GM04504 (cell line): Measurements from ENCODE around the gene MTTP.

Experiments used
- DNase-seq: peaks from one replicate; pipeline ENCODE4 v3.0.0-alpha.2; 2012; ENCODE audit warnings: low read depth

MTTP gene

DNA sequence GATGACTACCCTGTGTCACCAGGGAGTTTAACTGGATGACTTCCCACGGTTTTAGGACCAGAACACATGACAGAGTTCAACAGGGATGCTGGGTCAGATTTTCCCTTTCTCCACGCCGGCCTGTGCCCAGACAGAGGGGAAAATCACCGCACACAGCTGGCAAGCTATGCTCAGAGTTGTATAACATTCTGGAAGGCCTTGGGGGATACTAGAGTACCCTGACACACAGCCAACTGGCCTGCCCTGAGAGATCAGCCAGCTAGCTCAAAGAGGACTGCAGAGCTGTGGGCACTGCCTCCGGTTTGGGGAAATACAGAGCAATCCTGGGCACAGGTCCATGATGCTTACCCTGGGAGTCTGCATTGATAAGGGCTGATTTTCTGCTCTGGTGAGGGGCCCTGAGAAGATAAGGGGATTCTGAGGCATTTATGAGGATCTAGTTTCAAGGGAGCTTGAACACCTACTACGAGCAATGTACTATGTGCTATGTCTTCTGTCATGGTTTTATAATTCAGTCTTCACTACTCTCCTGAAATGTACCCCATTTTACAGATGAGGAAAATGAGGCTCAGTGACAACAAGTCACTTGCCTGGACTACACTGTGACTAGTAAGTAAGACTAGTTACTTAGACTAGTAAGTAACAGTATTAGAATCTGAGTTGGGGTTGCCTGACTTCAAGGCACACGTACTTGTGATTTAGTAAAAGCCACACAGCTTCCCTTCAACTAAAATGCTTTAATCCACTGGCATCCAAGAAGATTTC is 68.3 kb downstream of the MTTP start:
- no peak for DNase-seq

DNA sequence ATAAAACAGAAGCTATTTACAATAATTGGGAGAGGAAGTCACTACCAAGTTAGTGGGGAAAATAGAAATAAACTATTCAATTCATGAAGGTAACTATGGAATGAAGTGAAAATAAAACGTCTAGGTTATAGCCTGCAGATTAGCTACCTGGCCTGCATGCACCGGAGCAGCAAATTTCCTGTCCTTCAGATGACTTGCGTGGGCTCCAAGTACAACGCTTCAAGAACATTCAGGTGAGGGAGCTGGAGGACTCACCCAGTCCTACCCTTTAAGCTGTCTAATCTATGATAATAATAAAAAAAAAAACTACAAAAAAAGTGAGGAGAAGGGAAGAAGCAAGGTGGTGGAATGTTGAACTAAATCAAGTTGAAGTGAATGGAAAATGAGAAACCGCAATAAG is 69.8 kb downstream of the MTTP start:
- DNase-seq, result no peak

GRCh38 chr4:99645036-99645435 is 70.4 kb downstream of the MTTP start:
- no peak for DNase-seq

DNA sequence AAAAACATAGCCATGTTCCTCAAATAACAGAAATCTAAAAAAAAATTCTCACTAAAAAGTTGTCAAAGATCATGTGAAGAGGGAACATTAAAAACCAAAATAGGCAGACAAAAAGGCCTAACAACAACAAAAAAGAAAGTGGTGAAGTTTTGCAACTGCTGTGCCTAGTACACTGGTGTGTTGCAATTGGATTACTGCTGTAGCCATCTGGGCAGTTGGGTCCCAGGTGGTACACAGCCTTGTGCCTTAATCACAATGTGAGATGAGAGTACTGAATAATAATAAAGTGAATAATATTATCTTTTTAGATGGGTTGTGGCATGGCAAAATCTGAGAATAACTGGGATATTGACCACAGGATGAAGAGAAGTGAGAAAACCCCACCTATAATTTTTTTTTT is 71.0 kb downstream of the MTTP start:
- no peak for DNase-seq

GRCh38 chr4:99647071-99647470 is 72.4 kb downstream of the MTTP start:
- DNase-seq, result no peak

- DNase-seq, result no peak
These were observed 73.7 kb downstream of the MTTP start for GRCh38 chr4:99648321-99648720.

DNA sequence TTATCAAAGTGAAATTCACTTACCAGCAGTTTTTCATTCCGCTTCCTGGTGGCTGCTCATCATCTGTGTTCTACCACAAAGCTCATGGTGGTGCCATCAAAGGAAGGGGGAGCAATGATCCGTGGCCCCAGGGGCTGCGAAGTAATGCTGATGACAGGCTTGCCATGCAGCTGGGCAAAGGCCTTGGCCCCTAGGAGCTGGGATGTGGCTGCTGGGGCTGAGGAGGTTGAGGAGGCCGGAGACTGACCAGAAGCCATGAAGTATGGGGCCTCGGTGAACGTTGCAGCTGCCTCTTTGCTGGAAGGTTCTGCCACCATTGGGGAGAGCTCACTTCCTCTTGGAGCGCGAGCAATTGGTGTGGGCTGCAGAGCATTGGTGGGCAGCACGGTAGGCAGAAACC is 74.6 kb downstream of the MTTP start:
- DNase-seq, result no peak

DNA sequence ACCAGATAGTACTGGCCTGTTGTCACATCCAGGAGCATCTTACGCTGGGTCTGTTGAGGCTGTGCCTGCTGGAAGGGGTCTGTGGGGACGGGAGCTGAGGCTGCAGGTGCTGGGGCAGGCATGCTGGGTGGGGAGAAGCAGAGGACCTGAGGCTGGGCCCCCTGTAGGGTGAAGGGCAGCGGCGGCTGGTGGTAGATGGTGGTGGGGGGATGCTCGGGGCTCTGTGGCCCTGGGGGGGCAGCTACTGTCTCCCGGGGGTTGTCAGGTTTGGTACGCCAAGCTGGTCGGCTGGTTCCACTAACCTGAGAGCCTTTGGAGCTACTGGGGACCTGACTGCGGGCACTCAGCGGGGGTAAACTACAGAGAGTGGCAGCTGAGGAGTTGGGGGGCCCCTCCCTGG is 75.2 kb downstream of the MTTP start:
- DNase-seq, result no peak

GRCh38 chr4:99651016-99651769 is 76.6 kb downstream of the MTTP start:
- DNase-seq, result no peak

GRCh38 chr4:99651811-99652485 is 77.3 kb downstream of the MTTP start:
- DNase-seq, result no peak

DNA sequence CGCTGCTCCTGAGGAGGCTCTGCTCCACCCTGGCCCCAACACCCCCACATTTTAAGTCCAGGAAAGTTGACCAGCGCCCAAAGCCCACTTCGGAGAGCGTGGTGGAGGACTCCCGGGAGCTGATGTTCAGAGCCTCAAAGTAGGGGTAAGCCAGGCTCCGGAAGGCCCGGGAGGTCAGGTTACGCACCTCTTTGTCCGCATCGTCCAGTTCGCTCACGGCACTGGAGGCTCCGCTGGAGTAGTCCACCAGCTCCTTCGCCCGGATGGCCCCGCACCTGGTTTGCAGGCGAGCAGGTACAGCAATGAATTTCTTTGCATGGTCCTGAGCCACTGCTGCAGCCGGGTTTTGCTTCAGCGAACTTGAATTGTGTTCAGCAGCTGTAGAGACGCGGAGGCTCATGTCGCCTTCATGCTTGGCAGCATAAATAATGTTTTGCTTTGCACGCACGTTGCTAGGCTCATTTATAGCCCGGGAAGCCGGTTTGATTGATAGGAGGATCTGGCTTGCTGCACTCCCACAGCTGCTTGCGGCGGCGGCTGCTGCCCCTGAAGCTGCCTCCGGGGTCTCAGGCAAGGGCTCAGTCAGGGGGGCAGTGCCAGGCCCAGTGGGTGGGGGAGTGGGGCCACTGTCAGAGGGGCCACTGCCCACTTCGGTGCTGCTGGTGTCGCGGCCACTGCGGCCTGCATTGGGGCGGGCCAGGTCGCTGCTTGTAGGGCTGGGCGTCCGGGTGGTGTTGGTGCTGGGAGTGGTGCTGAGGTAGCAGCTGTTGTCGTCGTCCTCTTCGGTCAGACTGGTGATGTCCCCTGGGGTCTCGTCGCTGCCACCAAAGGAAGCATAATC is 78.2 kb downstream of the MTTP start:
- no peak for DNase-seq

GRCh38 chr4:99653916-99654315 is 79.3 kb downstream of the MTTP start:
- DNase-seq, result no peak

DNA sequence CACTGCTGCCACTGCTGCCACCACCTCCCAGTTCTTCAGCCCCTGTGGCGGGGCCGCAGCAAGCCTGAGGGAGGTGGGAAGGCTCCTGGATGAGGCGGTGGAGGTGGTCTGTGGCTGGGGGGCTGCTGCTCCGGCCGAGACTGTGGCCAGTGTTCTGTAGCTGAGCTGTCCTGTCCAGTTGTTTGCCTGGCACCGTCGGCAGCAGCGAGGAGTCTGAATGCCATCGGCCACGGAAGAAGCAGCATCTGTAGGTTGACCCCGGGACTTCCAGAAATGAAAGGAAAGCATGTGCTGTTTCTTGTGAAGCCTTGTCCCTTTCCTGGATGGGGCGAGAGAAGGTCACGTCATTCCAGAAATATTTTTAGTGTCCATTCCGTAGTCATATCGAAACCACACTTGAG is 79.7 kb downstream of the MTTP start:
- DNase-seq, result no peak

GRCh38 chr4:99655308-99656081 is 80.9 kb downstream of the MTTP start:
- no peak for DNase-seq

GRCh38 chr4:99657798-99658197 is 83.2 kb downstream of the MTTP start, which contains the start of gene C4orf54:
TSS of gene C4orf54 (minus strand) at chr4:99657828. CDS start at chr4:99654648, 3,180 bp downstream.
- DNase-seq, result no peak

DNA sequence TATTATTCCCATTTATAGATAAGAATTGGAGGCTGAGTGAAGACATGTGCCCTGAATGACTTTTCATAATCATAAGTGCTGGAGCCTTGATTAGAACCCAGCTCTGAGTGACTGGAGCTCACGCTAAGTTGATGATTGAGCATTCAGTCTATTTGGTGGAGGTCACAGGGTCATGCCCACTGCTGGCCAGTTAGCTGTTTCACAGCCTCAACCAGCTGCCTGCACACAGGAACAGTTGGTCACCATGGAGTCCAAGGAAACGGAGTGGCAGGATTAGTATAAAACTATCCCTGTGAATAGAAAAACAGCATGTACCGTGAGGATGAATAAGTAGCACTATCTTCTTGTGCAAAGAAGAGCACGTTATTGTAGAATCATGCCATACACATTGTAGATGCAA is 84.0 kb downstream of the MTTP start:
- no peak for DNase-seq

GRCh38 chr4:99661907-99662306 is 87.3 kb downstream of the MTTP start:
- no peak for DNase-seq

- DNase-seq, result no peak
These were observed 90.1 kb downstream of the MTTP start for GRCh38 chr4:99664716-99665115.

GRCh38 chr4:99665983-99666382 is 91.4 kb downstream of the MTTP start:
- no peak for DNase-seq

DNA sequence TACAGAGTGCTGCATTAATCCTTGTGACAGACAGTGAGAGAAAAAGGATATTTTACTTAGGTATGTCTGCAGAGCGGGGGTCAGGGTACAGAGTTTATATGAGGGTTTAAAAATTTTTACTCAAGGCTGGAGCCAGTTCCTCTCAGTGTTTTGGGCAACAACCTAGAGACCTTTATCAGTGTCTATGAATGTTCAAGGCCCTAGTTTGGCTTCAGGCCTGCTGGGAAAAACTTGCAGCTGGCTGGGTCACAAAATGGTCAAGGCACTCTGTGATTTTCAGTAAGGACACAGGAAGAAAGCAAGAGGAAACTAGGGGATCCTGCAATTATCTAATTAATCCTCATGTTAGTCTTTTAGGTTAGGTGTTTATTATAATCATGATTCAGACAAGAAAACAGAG is 93.8 kb downstream of the MTTP start:
- no peak for DNase-seq

GRCh38 chr4:99669084-99669483 is 94.5 kb downstream of the MTTP start:
- DNase-seq, result no peak
